Effector memory CD8-positive, alpha-beta T cell (primary cell): Measurements from ENCODE around the gene MMEL1.
A peak's percentile ranks its signal among the peaks of the same experiment; 100 is the strongest.
"Not testable (repeated sequence)": the region's sequence is repeated elsewhere in the genome, so short reads cannot be mapped to it uniquely, and the experiment has no call there.

ENCODE experiments used
- ATAC-seq: fragments of 150-1000 bp; cut with Tn5 transposase; replicated peaks from 2 replicates; pipeline ENCODE4 v1.10.0; 2021; ENCODE audit warnings: mild to moderate bottlenecking, moderate library complexity
- DNase-seq, 3 experiments: peaks; one replicate each; pipeline ENCODE4 v3.0.0; 2021
- H3K27ac Mint-ChIP-seq, 2 donors: one replicate each; pipeline ENCODE4 v1.8.0; 2022; ENCODE audit warnings: mild to moderate bottlenecking in 2 of 2, mixed read lengths in 2 of 2, moderate library complexity in 2 of 2
- H3K27me3 Mint-ChIP-seq, 2 donors: one replicate each; pipeline ENCODE4 v1.8.0; 2022; ENCODE audit warnings: mixed read lengths in 2 of 2
- H3K36me3 Mint-ChIP-seq: one replicate; pipeline ENCODE4 v1.8.0; 2022; ENCODE audit warnings: mild to moderate bottlenecking, moderate library complexity, mixed read lengths; ENCODE audit not compliant: insufficient read depth
- H3K4me1 Mint-ChIP-seq, 2 donors: one replicate each; pipeline ENCODE4 v1.8.0; 2022; ENCODE audit warnings: low read depth in 2 of 2, mixed read lengths in 2 of 2
- H3K4me3 Mint-ChIP-seq, 2 donors: one replicate each; pipeline ENCODE4 v1.8.0; 2022; ENCODE audit warnings: mild to moderate bottlenecking in 2 of 2, mixed read lengths in 2 of 2, moderate library complexity in 2 of 2
- H3K9me3 Mint-ChIP-seq, 2 donors: one replicate each; pipeline ENCODE4 v1.8.0; 2022; ENCODE audit warnings: mixed read lengths in 2 of 2

Gene MMEL1

GRCh38 chr1:2629627-2630497, 3.0 kb downstream of the MMEL1 start:
- peak overlapping the region in 1 of 2 donors; percentile 12 for H3K4me3 Mint-ChIP-seq
- no peak overlapping the region for H3K27ac Mint-ChIP-seq
- H3K4me1 Mint-ChIP-seq, result peaks cover 0 to 2% of the 10 kb centered on the region in 2 donors
- no peak for ATAC-seq
- H3K9me3 Mint-ChIP-seq, result no peaks in the 10 kb centered on the region
- DNase-seq, result no peak
- H3K36me3 Mint-ChIP-seq, result no peaks in the 10 kb centered on the region
- peaks cover 40 to 78% of the 10 kb centered on the region in 2 donors for H3K27me3 Mint-ChIP-seq

- DNase-seq, result no peak
- Mint-ChIP-seq H3K36me3 (no peaks in the 10 kb centered on the region), H3K4me1 (peaks cover 0 to 2% of the 10 kb centered on the region in 2 donors), H3K9me3 (no peaks in the 10 kb centered on the region), H3K27ac (no peak overlapping the region), H3K4me3 (peak overlapping the region in 1 of 2 donors; percentile 12), H3K27me3 (peaks cover 47 to 86% of the 10 kb centered on the region in 2 donors)
- ATAC-seq, result peak; percentile 10
These were observed 3.7 kb downstream of the MMEL1 start for GRCh38 chr1:2628933-2629626.

- DNase-seq (no peak), ATAC-seq (peak; percentile 37)
- Mint-ChIP-seq H3K27me3 (peaks cover 49 to 88% of the 10 kb centered on the region in 2 donors), H3K4me3 (peak overlapping the region in 1 of 2 donors; percentile 46), H3K9me3 (no peaks in the 10 kb centered on the region), H3K4me1 (peaks cover 0 to 2% of the 10 kb centered on the region in 2 donors), H3K27ac (no peak overlapping the region), H3K36me3 (no peaks in the 10 kb centered on the region)
These were observed 4.5 kb downstream of the MMEL1 start for GRCh38 chr1:2628191-2628932.

GRCh38 chr1:2627746-2628145, 5.1 kb downstream of the MMEL1 start:
- Mint-ChIP-seq H3K27ac (no peak overlapping the region), H3K4me3 (no peak overlapping the region), H3K27me3 (peaks cover 49 to 82% of the 10 kb centered on the region in 2 donors), H3K36me3 (no peaks in the 10 kb centered on the region), H3K4me1 (peaks cover 0 to 1% of the 10 kb centered on the region in 2 donors), H3K9me3 (no peaks in the 10 kb centered on the region)
- DNase-seq, result no peak
- ATAC-seq, result peak; percentile 8

GRCh38 chr1:2625748-2626147, 7.1 kb downstream of the MMEL1 start:
- H3K4me1 Mint-ChIP-seq, DNase-seq, H3K36me3 Mint-ChIP-seq, H3K4me3 Mint-ChIP-seq, H3K9me3 Mint-ChIP-seq, ATAC-seq: not testable (repeated sequence)
- Mint-ChIP-seq H3K27ac (peak overlapping the region in 1 of 2 donors; percentile 9), H3K27me3 (peaks cover 49 to 81% of the 10 kb centered on the region in 2 donors)

- Mint-ChIP-seq H3K9me3 (no peaks in the 10 kb centered on the region), H3K36me3 (no peaks in the 10 kb centered on the region), H3K4me3 (no peak overlapping the region), H3K27ac (no peak overlapping the region), H3K27me3 (peaks cover 52 to 81% of the 10 kb centered on the region in 2 donors), H3K4me1 (peaks cover 0 to 1% of the 10 kb centered on the region in 2 donors)
- DNase-seq, result no peak
- no peak for ATAC-seq
These were observed 7.5 kb downstream of the MMEL1 start for GRCh38 chr1:2625311-2625710.

GRCh38 chr1:2624735-2625300, 8.0 kb downstream of the MMEL1 start:
- H3K4me1 Mint-ChIP-seq, result peaks cover 0 to 1% of the 10 kb centered on the region in 2 donors
- no peaks in the 10 kb centered on the region for H3K36me3 Mint-ChIP-seq
- H3K27me3 Mint-ChIP-seq, result peaks cover 55 to 81% of the 10 kb centered on the region in 2 donors
- H3K4me3 Mint-ChIP-seq, result no peak overlapping the region
- no peaks in the 10 kb centered on the region for H3K9me3 Mint-ChIP-seq
- DNase-seq (no peak), ATAC-seq (no peak)
- no peak overlapping the region for H3K27ac Mint-ChIP-seq

- H3K27me3 Mint-ChIP-seq, result peaks cover 56 to 81% of the 10 kb centered on the region in 2 donors
- no peaks in the 10 kb centered on the region for H3K36me3 Mint-ChIP-seq
These were observed 9.1 kb downstream of the MMEL1 start for GRCh38 chr1:2623571-2624337.

GRCh38 chr1:2617971-2618470, 14.8 kb downstream of the MMEL1 start:
- no peaks in the 10 kb centered on the region for H3K36me3 Mint-ChIP-seq
- ATAC-seq (no peak), DNase-seq (no peak)
- no peak overlapping the region for H3K4me3 Mint-ChIP-seq
- peaks cover 0 to 1% of the 10 kb centered on the region in 2 donors for H3K4me1 Mint-ChIP-seq
- peaks cover 0 to 11% of the 10 kb centered on the region in 2 donors for H3K9me3 Mint-ChIP-seq
- H3K27ac Mint-ChIP-seq, result no peak overlapping the region
- peaks cover 26 to 36% of the 10 kb centered on the region in 2 donors for H3K27me3 Mint-ChIP-seq

More at GRCh38 chr1:2623571-2624337, 9.1 kb downstream of the MMEL1 start:
- Mint-ChIP-seq H3K4me3 (no peak overlapping the region), H3K27ac (no peak overlapping the region), H3K9me3 (no peaks in the 10 kb centered on the region), H3K4me1 (peaks cover 0 to 1% of the 10 kb centered on the region in 2 donors)
- ATAC-seq (no peak), DNase-seq (no peak)

GRCh38 chr1:2614145-2614544, 18.7 kb downstream of the MMEL1 start:
- DNase-seq (no peak), ATAC-seq (no peak)
- Mint-ChIP-seq H3K36me3 (no peaks in the 10 kb centered on the region), H3K4me1 (no peaks in the 10 kb centered on the region), H3K27me3 (peaks cover 15 to 16% of the 10 kb centered on the region in 2 donors), H3K9me3 (peaks cover 0 to 11% of the 10 kb centered on the region in 2 donors), H3K4me3 (no peak overlapping the region), H3K27ac (no peak overlapping the region)

GRCh38 chr1:2612591-2613365, 20.0 kb downstream of the MMEL1 start:
- DNase-seq (no peak), ATAC-seq (no peak)
- Mint-ChIP-seq H3K4me1 (no peaks in the 10 kb centered on the region), H3K36me3 (no peaks in the 10 kb centered on the region), H3K4me3 (no peak overlapping the region), H3K9me3 (peaks cover 0 to 11% of the 10 kb centered on the region in 2 donors), H3K27ac (no peak overlapping the region), H3K27me3 (peaks cover 8 to 16% of the 10 kb centered on the region in 2 donors)
